ENCODE data around the gene KLHL21. TPM values are rescaled to one million over a fixed set of nuclear protein-coding genes. Genes with fewer than 3 reads are reported as not detected.
"Not testable (repeated sequence)": the region's sequence is repeated elsewhere in the genome, so short reads cannot be mapped to it uniquely, and the experiment has no call there.

The KLHL21 gene
- polyA plus RNA-seq, 1 experiment, result 19.2 TPM

- no peaks in the 10 kb centered on the region for H3K27me3 ChIP-seq (ENCODE audit: control insufficient read depth, insufficient read depth, low read length)
- DNase-seq (ENCODE audit: low read depth), result no peak
- peaks cover 15% of the 10 kb centered on the region for H3K36me3 ChIP-seq (ENCODE audit: control insufficient read depth, insufficient read depth, low read length)
- H3K4me3 ChIP-seq (ENCODE audit: low read depth, low read length), result no peak overlapping the region
- POLR2A ChIA-PET, result no interaction called here
- CTCF ChIA-PET, result interaction anchor here (0.7 to 6.1 kb wide), 2 partner anchors 7 to 12 kb away, joined by 3 to 28 read pairs; no protein-coding TSS in a partner anchor
- TF ChIP-seq CTCF (IDR thresholded peaks at IDR 0.05; ENCODE audit: insufficient read depth, low read depth, low read length), result no peak
Observed at GRCh38 chr1:6638226-6638625, 35.6 kb upstream of the KLHL21 start.

- no peak for DNase-seq (ENCODE audit: low read depth)
- CTCF ChIA-PET, result interaction anchor here (0.7 to 6.1 kb wide), 2 partner anchors 8 to 12 kb away, joined by 3 to 28 read pairs; no protein-coding TSS in a partner anchor
- Histone ChIP-seq H3K36me3 (ENCODE audit: control insufficient read depth, insufficient read depth, low read length) (peaks cover 19% of the 10 kb centered on the region), H3K4me3 (ENCODE audit: low read depth, low read length) (no peak overlapping the region), H3K27me3 (ENCODE audit: control insufficient read depth, insufficient read depth, low read length) (no peaks in the 10 kb centered on the region)
- no peak for TF ChIP-seq CTCF (IDR thresholded peaks at IDR 0.05; ENCODE audit: insufficient read depth, low read depth, low read length)
- POLR2A ChIA-PET, result no interaction called here
Observed at GRCh38 chr1:6637770-6638169, 35.1 kb upstream of the KLHL21 start.

GRCh38 chr1:6636778-6637177 is 34.1 kb upstream of the KLHL21 start:
- H3K27me3 ChIP-seq (ENCODE audit: control insufficient read depth, insufficient read depth, low read length); POLR2A ChIA-PET; H3K4me3 ChIP-seq (ENCODE audit: low read depth, low read length); DNase-seq (ENCODE audit: low read depth): not testable (repeated sequence)
- CTCF ChIA-PET, result interaction anchor here (0.7 to 6.1 kb wide), 6 partner anchors 9 to 146 kb away, joined by 3 to 28 read pairs (median 3); no protein-coding TSS in a partner anchor
- peaks cover 22% of the 10 kb centered on the region for H3K36me3 ChIP-seq (ENCODE audit: control insufficient read depth, insufficient read depth, low read length)

- no peak for DNase-seq (ENCODE audit: low read depth)
- H3K27me3 ChIP-seq (ENCODE audit: control insufficient read depth, insufficient read depth, low read length), result no peaks in the 10 kb centered on the region
- CTCF ChIA-PET, result interaction anchor here (0.7 to 6.1 kb wide), 7 partner anchors 9 to 146 kb away, joined by 3 to 28 read pairs (median 3); no protein-coding TSS in a partner anchor
- no peak for TF ChIP-seq CTCF (IDR thresholded peaks at IDR 0.05; ENCODE audit: insufficient read depth, low read depth, low read length)
- POLR2A ChIA-PET, result interaction anchor here (0.8 kb wide), 1 partner anchor 12 kb away, joined by 5 read pairs; the partner anchor contains the start of gene THAP3
- H3K4me3 ChIP-seq (ENCODE audit: low read depth, low read length), result no peak overlapping the region
- peaks cover 22% of the 10 kb centered on the region for H3K36me3 ChIP-seq (ENCODE audit: control insufficient read depth, insufficient read depth, low read length)
Observed at GRCh38 chr1:6635910-6636760, 33.5 kb upstream of the KLHL21 start.

- Histone ChIP-seq H3K36me3 (ENCODE audit: control insufficient read depth, insufficient read depth, low read length) (peaks cover 22% of the 10 kb centered on the region), H3K27me3 (ENCODE audit: control insufficient read depth, insufficient read depth, low read length) (no peaks in the 10 kb centered on the region), H3K4me3 (ENCODE audit: low read depth, low read length) (no peak overlapping the region)
- no peak for DNase-seq (ENCODE audit: low read depth)
- CTCF ChIA-PET, result interaction anchor here (0.8 to 6.1 kb wide), 7 partner anchors 9 to 148 kb away, joined by 3 to 28 read pairs (median 4); partner anchors contain the start of gene NOL9
- no peak for TF ChIP-seq CTCF (IDR thresholded peaks at IDR 0.05; ENCODE audit: insufficient read depth, low read depth, low read length)
- POLR2A ChIA-PET, result no interaction called here
Observed at GRCh38 chr1:6635161-6635909, 32.7 kb upstream of the KLHL21 start.
